PC-9 (cell line): ENCODE data around the gene DAPK1. TPM values are rescaled to one million over a fixed set of nuclear protein-coding genes. Genes with fewer than 3 reads are reported as not detected.
"Not testable (repeated sequence)": the region's sequence is repeated elsewhere in the genome, so short reads cannot be mapped to it uniquely, and the experiment has no call there.

Source experiments
- BruUV-seq: library from RNA; stranded (reverse); fragments of 400-500 nt; replicated peaks from 2 replicates; lab custom pipeline; 2021; lab: Mats Ljungman, UMichigan
- CTCF ChIA-PET: fragments of 300-600 bp; sonication (Branson Sonifier 250); formaldehyde crosslinking; loops from one replicate; lab custom pipeline; 2022; ENCODE audit warnings: antibody characterized with exemption; lab: Charles Lee
- POLR2A ChIA-PET: fragments of 300-600 bp; sonication (Branson Sonifier 250); formaldehyde crosslinking; loops from one replicate; lab custom pipeline; 2022; ENCODE audit warnings: antibody characterized with exemption; ENCODE audit not compliant: unreplicated experiment; lab: Charles Lee
- DNase-seq, 2 experiments: peaks; one replicate each; pipeline versions ENCODE4 v3.0.0 to v3.0.0-alpha.2; 2015 to 2022; ENCODE audit warnings: mixed read lengths in 1 of 2
- H2AFZ ChIP-seq: fragments of 200-600 bp; sonication (generic); 2 replicates; pipeline ENCODE4 v1.8.1; 2017; ENCODE audit warnings: antibody characterized with exemption
- H3F3A ChIP-seq: fragments of 200-600 bp; sonication (generic); 2 replicates; pipeline ENCODE4 v1.8.1; 2017; ENCODE audit warnings: antibody characterized with exemption, mild to moderate bottlenecking, low read depth; ENCODE audit not compliant: insufficient read depth
- H3K27ac ChIP-seq: fragments of 200-600 bp; sonication (generic); 2 replicates; pipeline ENCODE4 v1.6.1; 2016; ENCODE audit warnings: mixed run types
- H3K27me3 ChIP-seq: fragments of 200-600 bp; sonication (generic); 2 replicates; pipeline ENCODE4 v1.6.1; 2016; ENCODE audit warnings: low read depth, mixed run types; ENCODE audit not compliant: insufficient read depth
- H3K36me3 ChIP-seq: fragments of 200-600 bp; sonication (generic); 2 replicates; pipeline ENCODE4 v1.6.1; 2016; ENCODE audit warnings: low read depth, mixed run types
- H3K4me1 ChIP-seq: fragments of 200-600 bp; sonication (generic); replicated peaks from 2 replicates; pipeline ENCODE4 v1.6.1; 2016; ENCODE audit warnings: mixed run types; ENCODE audit not compliant: insufficient read depth
- H3K4me2 ChIP-seq: fragments of 200-600 bp; sonication (generic); 2 replicates; pipeline ENCODE4 v1.6.1; 2017; ENCODE audit warnings: mixed run types
- H3K4me3 ChIP-seq: fragments of 200-600 bp; sonication (generic); 2 replicates; pipeline ENCODE4 v1.6.1; 2016; ENCODE audit warnings: mixed run types
- H3K79me2 ChIP-seq: fragments of 200-600 bp; sonication (generic); 2 replicates; pipeline ENCODE4 v1.6.1; 2017; ENCODE audit warnings: low read depth, mixed run types
- H3K9me2 ChIP-seq: fragments of 200-600 bp; sonication (generic); 2 replicates; pipeline ENCODE4 v1.8.1; 2017; ENCODE audit warnings: mild to moderate bottlenecking; ENCODE audit not compliant: insufficient read depth
- H3K9me3 ChIP-seq: fragments of 200-600 bp; sonication (generic); 2 replicates; pipeline ENCODE4 v1.8.1; 2016; ENCODE audit warnings: low read depth; ENCODE audit not compliant: insufficient read depth
- H4K20me1 ChIP-seq: fragments of 200-600 bp; sonication (generic); 2 replicates; pipeline ENCODE4 v1.8.1; 2017; ENCODE audit not compliant: insufficient read depth
- CTCF ChIP-seq: fragments of 200-600 bp; sonication (generic); conservative IDR thresholded peaks from 2 replicates; pipeline ENCODE4 v1.6.1; 2017; ENCODE audit warnings: mixed run types, antibody characterized with exemption, mild to moderate bottlenecking, moderate library complexity
- EZH2 ChIP-seq: fragments of 200-600 bp; sonication (generic); IDR thresholded peaks from 2 replicates; pipeline ENCODE4 v1.8.0; 2017; ENCODE audit warnings: antibody characterized with exemption, low read depth
- intact Hi-C: fragments of 100-400 bp; cut with micrococcal nuclease; formaldehyde crosslinking; loops from one replicate; pipeline ENCODE4 v1.10.0; 2022; ENCODE audit not compliant: unreplicated experiment
- total RNA-seq: library from RNA; stranded (reverse); gene quantifications from 2 replicates; pipeline ENCODE4 v1.2.3, GENCODE V29; 2021

DAPK1 gene
- total RNA-seq, 1 experiment from 2014 or later = 100 TPM

GRCh38 chr9:87548159-87548558, 50.5 kb downstream of the DAPK1 start:
- Histone ChIP-seq H3K27me3 (no peaks in the 10 kb centered on the region), H3K27ac (no peak overlapping the region), H2AFZ (no peak overlapping the region), H3K79me2 (peaks cover 9% of the 10 kb centered on the region; the same call in 1 of the 2 replicates), H3K4me3 (no peak overlapping the region), H4K20me1 (0 out of 2 replicates have a peak, but pooled peaks cover 9% of the 10 kb centered on the region), H3F3A (peaks cover 3% of the 10 kb centered on the region; the same call in 1 of the 2 replicates), H3K4me1 (peaks cover 17% of the 10 kb centered on the region; the same call in 1 of the 2 replicates), H3K4me2 (no peak overlapping the region), H3K9me2 (no peaks in the 10 kb centered on the region), H3K9me3 (no peaks in the 10 kb centered on the region), H3K36me3 (0 out of 2 replicates have a peak, but pooled peaks cover 5% of the 10 kb centered on the region)
- intact Hi-C loops = loop anchor here (2.0 to 5.0 kb wide), 2 partner anchors 94 to 115 kb away; no protein-coding TSS in a partner anchor
- CTCF ChIA-PET = no interaction called here
- TSS peak; percentile 25 for BruUV-seq
- POLR2A ChIA-PET = interaction anchor here (0.6 kb wide), 1 partner anchor 52 kb away, joined by 3 read pairs; no protein-coding TSS in a partner anchor
- no peak for DNase-seq
- no peak for TF ChIP-seq CTCF

- H3K27me3 ChIP-seq, H3F3A ChIP-seq, BruUV-seq, H2AFZ ChIP-seq, CTCF ChIA-PET, POLR2A ChIA-PET, DNase-seq, H3K9me3 ChIP-seq, H3K4me3 ChIP-seq, H4K20me1 ChIP-seq, H3K9me2 ChIP-seq, H3K79me2 ChIP-seq, H3K4me2 ChIP-seq, H3K36me3 ChIP-seq, H3K27ac ChIP-seq: not testable (repeated sequence)
- H3K4me1 ChIP-seq = peaks cover 17% of the 10 kb centered on the region; the same call in 1 of the 2 replicates
- intact Hi-C loops = loop anchor here (2.0 to 5.0 kb wide), 2 partner anchors 93 to 114 kb away; no protein-coding TSS in a partner anchor
Measured at GRCh38 chr9:87549088-87549487, 51.4 kb downstream of the DAPK1 start.

- ChIA-PET CTCF (no interaction called here), POLR2A (no interaction called here)
- TF ChIP-seq EZH2 = no peak
- TF ChIP-seq CTCF = no peak
- Histone ChIP-seq H3K9me2 (no peaks in the 10 kb centered on the region), H3K27ac (no peak overlapping the region), H2AFZ (no peak overlapping the region), H3K4me2 (no peak overlapping the region), H3K27me3 (no peaks in the 10 kb centered on the region), H3F3A (peaks cover 3% of the 10 kb centered on the region; the same call in 1 of the 2 replicates), H3K9me3 (no peaks in the 10 kb centered on the region), H3K36me3 (no peaks in the 10 kb centered on the region), H3K79me2 (peaks cover 4% of the 10 kb centered on the region; the same call in 1 of the 2 replicates), H3K4me3 (no peak overlapping the region), H4K20me1 (0 out of 2 replicates have a peak, but pooled peaks cover 5% of the 10 kb centered on the region), H3K4me1 (peaks cover 17% of the 10 kb centered on the region; the same call in 1 of the 2 replicates)
- no TSS peak for BruUV-seq
- intact Hi-C loops = loop anchor here (2.0 to 5.0 kb wide), 2 partner anchors 93 to 113 kb away; no protein-coding TSS in a partner anchor
- no peak for DNase-seq
Measured at GRCh38 chr9:87549791-87550190, 52.1 kb downstream of the DAPK1 start.
